HEK293T (cell line): ENCODE results near the gene MADCAM1.

Experiments
- BHLHE40 ChIP-seq: fragments of 450-650 bp; IDR thresholded peaks from 2 replicates; pipeline ENCODE4 v1.6.1; 2016; ENCODE audit warnings: mild to moderate bottlenecking, moderate library complexity, borderline replicate concordance
- ELF4 ChIP-seq: fragments of 450-650 bp; IDR thresholded peaks from 2 replicates; pipeline ENCODE4 v1.6.1; 2017; ENCODE audit warnings: antibody characterized with exemption
- FOXA1 ChIP-seq: fragments of 450-650 bp; IDR thresholded peaks from 2 replicates; pipeline ENCODE4 v1.6.1; 2016; ENCODE audit warnings: mild to moderate bottlenecking
- FOXM1 ChIP-seq: fragments of 450-650 bp; IDR thresholded peaks from 2 replicates; pipeline ENCODE4 v1.6.1; 2017; ENCODE audit warnings: mild to moderate bottlenecking, borderline replicate concordance
- L3MBTL2 ChIP-seq: fragments of 450-650 bp; conservative IDR thresholded peaks from 2 replicates; pipeline ENCODE4 v1.6.1; 2016; ENCODE audit warnings: mild to moderate bottlenecking
- NFRKB ChIP-seq: fragments of 450-650 bp; IDR thresholded peaks from 2 replicates; pipeline ENCODE4 v1.6.1; 2016; ENCODE audit warnings: mild to moderate bottlenecking, moderate library complexity
- SP1 ChIP-seq: fragments of 450-650 bp; IDR thresholded peaks from 2 replicates; pipeline ENCODE4 v1.6.1; 2017
- SUZ12 ChIP-seq: fragments of 450-650 bp; IDR thresholded peaks from 2 replicates; pipeline ENCODE4 v1.6.1; 2016; ENCODE audit warnings: mild to moderate bottlenecking
- TARDBP ChIP-seq: fragments of 450-650 bp; IDR thresholded peaks from 2 replicates; pipeline ENCODE4 v1.6.1; 2016

DNA sequence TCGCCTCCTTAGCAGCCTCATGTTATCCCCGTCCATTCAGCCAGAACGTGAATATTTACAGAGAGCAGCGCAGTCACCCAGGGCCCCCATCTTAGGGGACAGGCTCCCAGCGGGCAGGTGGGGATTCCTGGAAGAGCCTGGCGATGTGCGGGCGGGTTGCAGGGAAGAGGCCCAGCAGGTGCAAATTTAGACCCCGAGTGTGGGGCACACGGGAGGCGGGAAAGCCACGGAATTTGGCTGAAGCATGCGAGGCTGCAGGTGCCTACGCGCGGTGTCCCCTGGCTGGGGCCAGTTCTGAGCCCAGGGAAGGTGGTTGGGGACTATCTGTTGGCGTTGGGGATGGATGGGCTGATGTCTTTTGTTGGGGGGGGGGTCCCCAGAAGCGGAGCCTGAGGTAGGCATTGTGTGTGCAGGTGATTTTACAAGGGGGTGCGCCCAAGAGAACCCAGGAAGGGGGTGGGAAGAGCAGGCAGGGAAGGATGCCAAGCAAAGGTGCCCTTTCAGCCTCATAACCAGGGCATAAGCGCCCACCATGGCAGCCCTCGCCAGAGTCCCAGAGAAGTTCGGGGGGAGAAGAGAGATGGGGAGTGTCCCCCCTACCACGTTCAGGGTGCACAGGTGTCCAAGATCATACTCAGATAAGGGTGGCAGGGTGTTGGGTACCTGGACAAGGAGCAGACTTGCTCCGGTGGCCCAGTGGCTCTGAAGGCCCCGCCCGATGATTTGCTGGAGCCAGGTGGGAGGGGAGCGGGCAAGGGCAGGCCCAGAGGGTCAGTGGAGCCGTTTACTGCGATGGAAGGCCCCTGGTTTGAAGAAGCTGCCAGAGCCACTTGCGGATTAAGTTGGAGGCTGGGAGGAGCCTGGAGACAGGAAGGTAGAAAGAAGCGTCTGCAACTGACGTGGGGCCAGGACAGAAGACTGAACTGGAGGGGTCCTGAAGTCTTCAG is 12.2 kb downstream of the MADCAM1 start:
- no peak for TF ChIP-seq L3MBTL2
- no peak for TF ChIP-seq SP1
- no peak for TF ChIP-seq SUZ12
- TF ChIP-seq FOXM1, result no peak
- no peak for TF ChIP-seq FOXA1
- no peak for TF ChIP-seq NFRKB
- TF ChIP-seq BHLHE40, result no peak
- TF ChIP-seq TARDBP, result no peak
- TF ChIP-seq ELF4, result no peak
